ENCODE measurements around the gene LRRC42.

The LRRC42 gene

GRCh38 chr1:53946252-53947171, at the start of gene LRRC42:
Gene LRRC42 (plus strand): TSS chr1:53946350. CDS start chr1:53952000, 5,650 bp downstream.
- DNase-seq (ENCODE audit: low spot score): no peak

- no peak for DNase-seq (ENCODE audit: low spot score)
Measured at GRCh38 chr1:53896635-53897229, 49.4 kb upstream of the LRRC42 start.

GRCh38 chr1:53899206-53899628, 46.9 kb upstream of the LRRC42 start:
- DNase-seq (ENCODE audit: low spot score): no peak

- DNase-seq (ENCODE audit: low spot score): no peak
Measured at GRCh38 chr1:53899708-53900107, 46.4 kb upstream of the LRRC42 start.

GRCh38 chr1:53902235-53903138, 43.7 kb upstream of the LRRC42 start:
- DNase-seq (ENCODE audit: low spot score): no peak

GRCh38 chr1:53905509-53905908, 40.6 kb upstream of the LRRC42 start:
- DNase-seq (ENCODE audit: low spot score): no peak

DNA sequence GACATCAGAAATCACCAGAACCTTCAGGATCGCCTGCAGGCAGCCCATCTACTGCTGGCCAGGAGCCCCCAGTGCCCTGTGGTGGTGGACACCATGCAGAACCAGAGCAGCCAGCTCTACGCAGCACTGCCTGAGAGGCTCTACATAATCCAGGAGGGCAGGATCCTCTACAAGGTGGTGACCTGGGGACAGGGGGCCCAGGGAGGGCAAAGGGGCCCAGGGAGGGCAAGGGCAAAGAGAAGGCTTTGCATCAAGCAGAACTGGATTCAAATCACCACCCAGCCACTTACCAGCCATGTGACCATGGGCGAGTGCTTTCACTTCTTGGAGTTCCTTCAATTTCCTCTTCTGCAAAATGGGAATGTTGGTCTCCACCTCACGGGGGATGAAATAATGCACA, 40.0 kb upstream of the LRRC42 start:
- no peak for DNase-seq (ENCODE audit: low spot score)

DNA sequence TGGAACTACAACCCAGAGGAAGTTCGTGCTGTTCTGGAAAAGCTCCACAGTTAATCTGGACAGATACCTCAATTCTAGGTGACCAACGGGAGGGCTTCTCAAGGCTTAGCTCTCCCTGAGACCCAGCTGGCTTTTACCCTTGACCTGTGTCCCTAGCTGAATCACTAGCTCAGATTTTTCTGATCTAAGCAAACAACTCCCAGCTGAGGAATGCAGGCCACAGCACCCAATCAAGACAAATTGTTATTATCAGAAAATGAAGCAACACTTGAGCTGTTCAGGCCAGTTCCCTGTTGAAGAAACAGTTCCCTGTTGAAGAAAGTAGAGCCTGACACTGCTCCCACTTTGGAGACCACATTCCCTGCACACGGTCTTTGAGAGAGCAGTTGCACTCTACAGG, 36.2 kb upstream of the LRRC42 start:
- DNase-seq (ENCODE audit: low spot score): no peak

DNA sequence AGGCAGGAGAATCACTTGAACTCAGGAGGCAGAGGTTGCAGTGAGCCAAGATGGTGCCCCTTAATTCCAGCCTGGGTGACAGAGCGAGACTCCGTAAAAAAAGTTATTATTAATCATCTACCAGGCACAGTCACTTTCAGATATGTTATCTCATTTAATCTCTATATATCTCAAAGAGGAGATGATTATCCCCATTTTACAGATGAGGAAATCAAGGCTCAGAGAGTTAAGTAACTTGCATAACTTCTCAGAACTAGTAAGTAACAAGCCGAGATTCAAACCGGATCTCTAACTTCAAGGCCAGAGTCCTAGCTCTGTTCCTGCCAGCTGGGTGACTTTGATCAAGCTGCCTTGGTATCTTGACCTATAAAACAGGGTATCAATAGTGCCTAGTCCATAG, 34.7 kb upstream of the LRRC42 start:
- DNase-seq (ENCODE audit: low spot score): no peak

- peak; percentile 43 for DNase-seq (ENCODE audit: low spot score)
Measured at GRCh38 chr1:53913352-53914033, 32.7 kb upstream of the LRRC42 start.

- DNase-seq (ENCODE audit: low spot score): no peak
Measured at GRCh38 chr1:53918343-53918742, 27.8 kb upstream of the LRRC42 start.

- DNase-seq (ENCODE audit: low spot score): no peak
Measured at GRCh38 chr1:53919675-53920066, 26.5 kb upstream of the LRRC42 start.

- no peak for DNase-seq (ENCODE audit: low spot score)
Measured at GRCh38 chr1:53927376-53927881, 18.7 kb upstream of the LRRC42 start.

GRCh38 chr1:53929246-53929960, 16.7 kb upstream of the LRRC42 start:
- DNase-seq (ENCODE audit: low spot score): no peak

GRCh38 chr1:53930932-53931331, 15.2 kb upstream of the LRRC42 start:
- no peak for DNase-seq (ENCODE audit: low spot score)

- no peak for DNase-seq (ENCODE audit: low spot score)
Measured at GRCh38 chr1:53931523-53931922, 14.6 kb upstream of the LRRC42 start.

DNA sequence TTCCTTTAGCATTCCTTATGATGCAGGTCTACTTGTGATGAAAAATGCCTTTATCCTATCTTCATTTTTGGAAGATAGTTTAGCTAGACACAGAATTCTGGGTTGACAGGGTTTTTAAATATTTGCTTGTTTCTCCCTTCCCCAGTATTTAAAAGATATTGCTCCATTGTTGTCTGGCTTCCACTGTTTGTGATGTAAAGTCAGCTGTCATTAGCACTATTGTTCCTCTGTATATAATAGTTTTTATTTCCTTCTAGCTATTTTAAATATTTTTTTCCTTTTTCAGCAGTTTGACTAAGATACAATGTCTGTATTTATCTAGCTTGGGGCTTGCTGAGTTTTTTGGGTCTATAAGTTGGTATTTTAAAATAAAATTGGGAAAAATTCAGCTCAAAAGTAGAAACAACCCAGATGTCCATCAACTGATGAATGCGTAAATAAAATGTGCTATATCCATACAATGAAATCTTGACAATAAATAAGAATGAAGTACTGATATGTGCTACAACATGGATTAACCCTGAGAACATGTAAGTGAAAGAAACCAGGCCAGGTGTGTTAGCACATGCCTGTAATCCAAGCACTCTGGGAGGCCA, 11.9 kb upstream of the LRRC42 start:
- DNase-seq (ENCODE audit: low spot score): no peak

DNA sequence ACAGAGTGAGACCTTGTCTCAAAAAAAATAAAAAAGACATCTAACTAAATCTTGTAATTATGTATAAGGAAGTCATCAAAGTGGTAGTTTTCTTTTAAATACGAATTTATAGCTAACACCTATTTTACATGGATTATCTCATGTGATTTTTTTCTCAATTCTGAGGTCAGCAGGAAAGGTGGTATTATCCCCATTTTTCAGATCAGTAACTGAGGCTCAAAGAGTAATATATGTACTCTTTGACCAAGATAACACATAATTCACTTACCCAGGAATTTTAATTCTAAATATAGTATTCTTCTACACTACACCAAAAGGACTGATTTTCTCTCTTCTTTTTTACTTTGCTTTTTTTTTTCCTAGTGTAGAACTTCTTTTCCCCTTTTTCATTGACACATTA, 9.7 kb upstream of the LRRC42 start:
- DNase-seq (ENCODE audit: low spot score): no peak

- DNase-seq (ENCODE audit: low spot score): no peak
Measured at GRCh38 chr1:53938136-53938830, 7.9 kb upstream of the LRRC42 start.

All from hematopoietic multipotent progenitor cell treated with erythropoietin and hydrocortisone succinate and interleukin-3 and kit ligand, for 15 days (in vitro differentiated cells).